Fibroblast of the aortic adventitia (primary cell): ENCODE measurements around the gene PEX14. TPM values are rescaled to one million over a fixed set of nuclear protein-coding genes. Genes with fewer than 3 reads are reported as not detected.

Experiments used
- DNase-seq: peaks from one replicate; pipeline ENCODE4 v3.0.0-alpha.2; 2010; ENCODE audit warnings: low read depth
- H3K4me3 ChIP-seq: 2 replicates; pipeline ENCODE4 v1.5.1; 2011; ENCODE audit warnings: low read depth, mild to moderate bottlenecking, control low read depth, low read length, moderate library complexity
- CTCF ChIP-seq: IDR thresholded peaks from 2 replicates; pipeline ENCODE4 v1.5.1; 2011; ENCODE audit warnings: mild to moderate bottlenecking, low read length, control low read depth, inconsistent platforms; ENCODE audit not compliant: insufficient read depth
- small RNA-seq: library from RNA; depleted of rRNA; stranded (forward); fragments of <200 nt; gene quantifications from one replicate; pipeline ENCODE3, GENCODE V24; 2012
- total RNA-seq: library from RNA; depleted of rRNA; stranded (reverse); fragments of >200 nt; gene quantifications from 2 replicates; pipeline ENCODE4 v1.2.3, GENCODE V29; 2012; ENCODE audit warnings: low replicate concordance

PEX14 gene
- total RNA-seq, 1 donor = 12.2 TPM

- DNase-seq = peak; percentile 48
- no peak for TF ChIP-seq CTCF
- no peak overlapping the region for H3K4me3 ChIP-seq
These were observed 204.9 kb downstream of the PEX14 start for GRCh38 chr1:10679496-10680220.

Small RNAs within 50 kb of the gene (small RNA-seq; reads per million reads assigned to genes)
- gene RN7SL614P = not detected

Other genes starting within 250 kb of the PEX14 start
- gene PGD, start 75.9 kb upstream of the PEX14 start, total RNA-seq = 108 and 494 TPM in 2 replicates
- 11.0 and 25.8 TPM in 2 replicates for gene CENPS, start 44.5 kb upstream of the PEX14 start, total RNA-seq
- gene CORT, start 24.9 kb upstream of the PEX14 start, total RNA-seq = 0.36 TPM in 1 of 2 replicates, not detected in the other
- gene DFFA, start 2.4 kb upstream of the PEX14 start, total RNA-seq = 23.1 and 36.6 TPM in 2 replicates